H1 (cell line): Measurements from ENCODE around the gene EXOC2. TPM values are rescaled to one million over a fixed set of nuclear protein-coding genes. Genes with fewer than 3 reads are reported as not detected.

Source experiments
- ATF3 ChIP-seq: IDR thresholded peaks from 2 replicates; pipeline ENCODE4 v1.6.1; 2011; ENCODE audit warnings: low read depth, mild to moderate bottlenecking, low read length; ENCODE audit not compliant: insufficient read depth
- RBBP5 ChIP-seq: IDR thresholded peaks from 2 replicates; pipeline ENCODE4 v1.7.1; 2012; ENCODE audit warnings: low read depth, mild to moderate bottlenecking, inconsistent platforms, low read length, moderate library complexity, borderline replicate concordance
- TAF7 ChIP-seq: optimal IDR thresholded peaks from 2 replicates; pipeline ENCODE3; 2011; ENCODE audit warnings: low read depth, mild to moderate bottlenecking, inconsistent platforms, low read length, moderate library complexity, borderline replicate concordance
- polyA plus RNA-seq, 7 experiments: library from polyadenylated mRNA; depleted of rRNA in 3 of 7; stranded (reverse) in 5 of 7; unstranded in 2 of 7; fragments of >200 nt in 5 of 7; fragments of 200-250 nt in 2 of 7; gene quantifications; 1 replicate in 5 of 7; 2 replicates in 1 of 7; 4 replicates in 1 of 7; pipeline versions ENCODE4 v1.2.1 to v1.2.3, GENCODE V29; 2011 to 2013; ENCODE audit warnings: missing spikeins in 2 of 7, mixed read lengths in 2 of 7
- total RNA-seq: library from RNA; stranded (reverse); fragmentation: NEBNext Ultra II Directional; extraction: Animal tissue kit (Norgen Biotek cat#: 25700); gene quantifications from 2 replicates; pipeline ENCODE4 v1.2.1, GENCODE V29; 2021

Gene EXOC2
- total and polyA plus RNA-seq, 2 of the 8 experiments (the other 6 are each of a cell fraction or from before 2014, with no cell fraction given) = 25.5 to 44.4 TPM

GRCh38 chr6:611928-612327, 81.0 kb downstream of the EXOC2 start (continued):
- TF ChIP-seq ATF3 (no peak), TAF7 (no peak), RBBP5 (no peak)
